ENCODE measurements around the gene HOXA2. TPM values are rescaled to one million over a fixed set of nuclear protein-coding genes. Genes with fewer than 3 reads are reported as not detected.
A peak's percentile ranks its signal among the peaks of the same experiment; 100 is the strongest.

The HOXA2 gene
- total RNA-seq (1.0 and 1.3 TPM in 2 replicates), polyA plus RNA-seq (2.3 and 2.6 TPM in 2 replicates), polyA minus RNA-seq (ENCODE audit: low replicate concordance) (2.1 and 2.3 TPM in 2 replicates)
- polyA plus RNA-seq (2012) = 1.4 and 2.2 TPM in 2 replicates

GRCh38 chr7:27102581-27103442 lies at the start of gene HOXA2:
HOXA2 (minus strand) TSS chr7:27102683; CDS start chr7:27102500, 183 bp downstream.
- H3K4me1 ChIP-seq (ENCODE audit: control insufficient read depth, extremely low read depth, insufficient read depth, low read length) = peaks cover 24% of the 10 kb centered on the region
- H3K9ac ChIP-seq (ENCODE audit: insufficient read depth, low read length) = peak within 1 kb of the TSS; percentile 74
- peak; percentile 85 to 91 for DNase-seq (ENCODE audit: low read depth in 2 of 2)
- peak within 1 kb of the TSS; percentile 52 to 93 (median 81) for H3K4me3 ChIP-seq (replicated peaks in 1 of 4; ENCODE audit: control extremely low read depth in 1 of 4, insufficient read depth in 1 of 4, low read depth in 3 of 4, low read length in 4 of 4)
- H3K79me2 ChIP-seq (ENCODE audit: control insufficient read depth, insufficient read depth, low read length) = peaks cover 83% of the 10 kb centered on the region
- no peaks in the 10 kb centered on the region for H3K36me3 ChIP-seq (ENCODE audit: control insufficient read depth, insufficient read depth, low read length)
- TF ChIP-seq EZH2 (IDR thresholded peaks at IDR 0.05; ENCODE audit: low read length, missing control alignments) (no peak), CTCF (conservative IDR thresholded peaks at IDR 0.05 in 1 of 2, IDR thresholded peaks at IDR 0.05 in 1 of 2; ENCODE audit: low read depth in 1 of 2, low read length in 2 of 2) (no peak)
- peak within 1 kb of the TSS; percentile 97 for H3K4me2 ChIP-seq (ENCODE audit: extremely low read depth, insufficient read depth, low read length)
- H3K9me3 ChIP-seq (ENCODE audit: control insufficient read depth, insufficient read depth, low read depth, low read length) = no peaks in the 10 kb centered on the region
- peak within 1 kb of the TSS; percentile 95 for H3K27ac ChIP-seq (ENCODE audit: insufficient read depth, low read length)
- H3K27me3 ChIP-seq (ENCODE audit: control insufficient read depth, insufficient read depth, low read length) = no peaks in the 10 kb centered on the region
- H2AFZ ChIP-seq (ENCODE audit: low read length) = no peak within 1 kb of the TSS
- H4K20me1 ChIP-seq (ENCODE audit: control insufficient read depth, extremely low read depth, insufficient read depth, low read length) = no peaks in the 10 kb centered on the region

- H3K9ac ChIP-seq (ENCODE audit: insufficient read depth, low read length) = peak overlapping the region; percentile 64
- TF ChIP-seq CTCF (conservative IDR thresholded peaks at IDR 0.05 in 1 of 2, IDR thresholded peaks at IDR 0.05 in 1 of 2; ENCODE audit: low read depth in 1 of 2, low read length in 2 of 2) (no peak), EZH2 (IDR thresholded peaks at IDR 0.05; ENCODE audit: low read length, missing control alignments) (no peak)
- no peaks in the 10 kb centered on the region for H3K27me3 ChIP-seq (ENCODE audit: control insufficient read depth, insufficient read depth, low read length)
- peak overlapping the region; percentile 18 for H2AFZ ChIP-seq (ENCODE audit: low read length)
- H3K4me3 ChIP-seq (replicated peaks in 1 of 4; ENCODE audit: control extremely low read depth in 1 of 4, insufficient read depth in 1 of 4, low read depth in 3 of 4, low read length in 4 of 4) = peak overlapping the region; percentile 42 to 61 (median 49)
- peaks cover 21% of the 10 kb centered on the region for H3K4me1 ChIP-seq (ENCODE audit: control insufficient read depth, extremely low read depth, insufficient read depth, low read length)
- H3K79me2 ChIP-seq (ENCODE audit: control insufficient read depth, insufficient read depth, low read length) = peaks cover 50% of the 10 kb centered on the region
- peak overlapping the region; percentile 90 for H3K4me2 ChIP-seq (ENCODE audit: extremely low read depth, insufficient read depth, low read length)
- peak overlapping the region; percentile 81 for H3K27ac ChIP-seq (ENCODE audit: insufficient read depth, low read length)
- no peak for DNase-seq (ENCODE audit: low read depth in 2 of 2)
- H4K20me1 ChIP-seq (ENCODE audit: control insufficient read depth, extremely low read depth, insufficient read depth, low read length) = no peaks in the 10 kb centered on the region
- H3K36me3 ChIP-seq (ENCODE audit: control insufficient read depth, insufficient read depth, low read length) = no peaks in the 10 kb centered on the region
- no peaks in the 10 kb centered on the region for H3K9me3 ChIP-seq (ENCODE audit: control insufficient read depth, insufficient read depth, low read depth, low read length)
Measured at GRCh38 chr7:27151341-27151930, 49.0 kb upstream of the HOXA2 start.
